Activated CD4-positive, alpha-beta T cell treated with anti-CD3 and anti-CD28 coated beads for 48 hours (primary cell): ENCODE measurements around the gene CCR6.
"Not testable (repeated sequence)": the region's sequence is repeated elsewhere in the genome, so short reads cannot be mapped to it uniquely, and the experiment has no call there.

Experiments
- DNase-seq: peaks from one replicate; pipeline ENCODE4 v3.0.0-alpha.2; 2020

CCR6 gene

GRCh38 chr6:167122827-167123657 is at the start of gene CCR6:
Gene CCR6, plus strand, starts transcription at chr6:167123096. Its CDS starts 13,039 bp downstream, at chr6:167136135.
- DNase-seq, result no peak

GRCh38 chr6:167073679-167074274 is 49.1 kb upstream of the CCR6 start:
- DNase-seq, result no peak

- no peak for DNase-seq
Measured at GRCh38 chr6:167077241-167077932, 45.5 kb upstream of the CCR6 start.

GRCh38 chr6:167078745-167079144 is 44.2 kb upstream of the CCR6 start:
- peak; percentile 53 for DNase-seq

GRCh38 chr6:167079853-167080297 is 43.0 kb upstream of the CCR6 start:
- DNase-seq, result peak; percentile 81

GRCh38 chr6:167087857-167088354 is 35.0 kb upstream of the CCR6 start:
- DNase-seq, result no peak

- not testable (repeated sequence) for DNase-seq
Measured at GRCh38 chr6:167088741-167089140, 34.2 kb upstream of the CCR6 start.

- no peak for DNase-seq
Measured at GRCh38 chr6:167089243-167090142, 33.4 kb upstream of the CCR6 start.

GRCh38 chr6:167090171-167090570 is 32.7 kb upstream of the CCR6 start:
- DNase-seq, result no peak

GRCh38 chr6:167091026-167091804 is 31.7 kb upstream of the CCR6 start:
- DNase-seq, result no peak

GRCh38 chr6:167091805-167092107 is 31.1 kb upstream of the CCR6 start:
- no peak for DNase-seq

- no peak for DNase-seq
Measured at GRCh38 chr6:167092672-167093339, 30.1 kb upstream of the CCR6 start.

GRCh38 chr6:167093406-167093921 is 29.4 kb upstream of the CCR6 start:
- DNase-seq, result no peak

- DNase-seq, result peak; percentile 57
Measured at GRCh38 chr6:167093922-167094432, 28.9 kb upstream of the CCR6 start.

- DNase-seq, result no peak
Measured at GRCh38 chr6:167094436-167094819, 28.5 kb upstream of the CCR6 start.

- DNase-seq, result no peak
Measured at GRCh38 chr6:167094820-167095637, 27.9 kb upstream of the CCR6 start.

- no peak for DNase-seq
Measured at GRCh38 chr6:167095888-167096287, 27.0 kb upstream of the CCR6 start.

- no peak for DNase-seq
Measured at GRCh38 chr6:167096991-167097390, 25.9 kb upstream of the CCR6 start.

GRCh38 chr6:167097770-167098169 is 25.1 kb upstream of the CCR6 start:
- DNase-seq, result no peak

- DNase-seq, result no peak
Measured at GRCh38 chr6:167098825-167099225, 24.1 kb upstream of the CCR6 start.
